HL-60 (cell line): Measurements from ENCODE around the gene CNDP2.

Experiments
- DNase-seq, 2 experiments: peaks; one replicate each; pipeline ENCODE4 v3.0.0-alpha.2; 2010 to 2020; ENCODE audit warnings: low read depth in 1 of 2, low spot score in 1 of 2
- H3K27ac ChIP-seq: fragments of 250-450 bp; sonication (Bioruptor Pico); replicated peaks from 2 replicates; pipeline ENCODE4 v1.5.1; 2020; ENCODE audit warnings: mild to moderate bottlenecking, moderate library complexity
- H3K27me3 ChIP-seq: fragments of 250-450 bp; sonication (Bioruptor Pico); 2 replicates; pipeline ENCODE4 v1.5.1; 2021; ENCODE audit warnings: mild to moderate bottlenecking, moderate library complexity; ENCODE audit not compliant: insufficient read depth, poor library complexity, severe bottlenecking
- H3K4me3 ChIP-seq: replicated peaks from 2 replicates; pipeline ENCODE4 v1.5.1; 2011; ENCODE audit warnings: mild to moderate bottlenecking, control low read depth, low read length; ENCODE audit not compliant: insufficient read depth
- GABPA ChIP-seq: IDR thresholded peaks from 2 replicates; pipeline ENCODE4 v1.6.1; 2012; ENCODE audit warnings: low read depth
- POLR2AphosphoS5 ChIP-seq: IDR thresholded peaks from 2 replicates; pipeline ENCODE4 v1.6.1; 2012; ENCODE audit warnings: low read depth
- REST ChIP-seq: IDR thresholded peaks from 2 replicates; pipeline ENCODE4 v1.6.1; 2012; ENCODE audit warnings: low read depth; ENCODE audit not compliant: insufficient replicate concordance
- SPI1 ChIP-seq: IDR thresholded peaks from 2 replicates; pipeline ENCODE4 v1.6.1; 2012; ENCODE audit warnings: low read depth, mild to moderate bottlenecking, borderline replicate concordance
- long read RNA-seq: library from polyadenylated mRNA; unstranded; transcript quantifications from one replicate; pipeline ENCODE4 v2.0.0, GENCODE V29; 2020
- TF ChIP-seq, protein P1 (sequence below): IDR thresholded peaks from one replicate; pipeline ENCODE4 v1.5.1; 2011; ENCODE audit warnings: low read length, control low read depth, inconsistent platforms; ENCODE audit not compliant: insufficient read depth

Gene CNDP2
- long read RNA-seq, full-length matches to known transcripts = 1,252 of 1,883 reads
- long read RNA-seq, partial matches to known transcripts = 352 of 1,883 reads
- long read RNA-seq, other reads (novel, unspliced or antisense) = 279 of 1,883 reads

- DNase-seq = peak; percentile 99 to 100
- Histone ChIP-seq H3K4me3 (peak within 1 kb of the TSS; percentile 95), H3K27ac (peak within 1 kb of the TSS; percentile 70), H3K27me3 (no peaks in the 10 kb centered on the region)
- peak; percentile 68; the same call in 1 of the 2 replicates for TF ChIP-seq SPI1
- peak; percentile 52; the same call in 1 of the 2 replicates for TF ChIP-seq GABPA
- peak; percentile 84 for TF ChIP-seq POLR2AphosphoS5
- TF ChIP-seq, protein P1, sequence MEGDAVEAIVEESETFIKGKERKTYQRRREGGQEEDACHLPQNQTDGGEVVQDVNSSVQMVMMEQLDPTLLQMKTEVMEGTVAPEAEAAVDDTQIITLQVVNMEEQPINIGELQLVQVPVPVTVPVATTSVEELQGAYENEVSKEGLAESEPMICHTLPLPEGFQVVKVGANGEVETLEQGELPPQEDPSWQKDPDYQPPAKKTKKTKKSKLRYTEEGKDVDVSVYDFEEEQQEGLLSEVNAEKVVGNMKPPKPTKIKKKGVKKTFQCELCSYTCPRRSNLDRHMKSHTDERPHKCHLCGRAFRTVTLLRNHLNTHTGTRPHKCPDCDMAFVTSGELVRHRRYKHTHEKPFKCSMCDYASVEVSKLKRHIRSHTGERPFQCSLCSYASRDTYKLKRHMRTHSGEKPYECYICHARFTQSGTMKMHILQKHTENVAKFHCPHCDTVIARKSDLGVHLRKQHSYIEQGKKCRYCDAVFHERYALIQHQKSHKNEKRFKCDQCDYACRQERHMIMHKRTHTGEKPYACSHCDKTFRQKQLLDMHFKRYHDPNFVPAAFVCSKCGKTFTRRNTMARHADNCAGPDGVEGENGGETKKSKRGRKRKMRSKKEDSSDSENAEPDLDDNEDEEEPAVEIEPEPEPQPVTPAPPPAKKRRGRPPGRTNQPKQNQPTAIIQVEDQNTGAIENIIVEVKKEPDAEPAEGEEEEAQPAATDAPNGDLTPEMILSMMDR = no peak
- no peak for TF ChIP-seq REST
Measured at GRCh38 chr18:74495581-74496507, at the start of gene CNDP2. Gene CNDP2 (plus strand): TSS chr18:74496363. CDS start chr18:74499974, 3,611 bp downstream.

GRCh38 chr18:74446631-74447403 lies 49.3 kb upstream of the CNDP2 start:
- no peak overlapping the region for H3K27ac ChIP-seq
- peaks cover 7% of the 10 kb centered on the region for H3K27me3 ChIP-seq
- TF ChIP-seq GABPA (no peak), REST (no peak), POLR2AphosphoS5 (no peak), SPI1 (no peak)
- TF ChIP-seq, protein P1 = no peak
- no peak for DNase-seq
- no peak overlapping the region for H3K4me3 ChIP-seq

- no peak for TF ChIP-seq SPI1
- TF ChIP-seq REST = no peak
- TF ChIP-seq POLR2AphosphoS5 = no peak
- TF ChIP-seq GABPA = no peak
- TF ChIP-seq, protein P1 = no peak
- Histone ChIP-seq H3K4me3 (no peak overlapping the region), H3K27me3 (peaks cover 14% of the 10 kb centered on the region), H3K27ac (no peak overlapping the region)
- no peak for DNase-seq
Measured at GRCh38 chr18:74447404-74448152, 48.6 kb upstream of the CNDP2 start.
